Fibroblast of lung (primary cell): ENCODE results near the gene AK5.
"Not testable (repeated sequence)": the region's sequence is repeated elsewhere in the genome, so short reads cannot be mapped to it uniquely, and the experiment has no call there.

Source experiments
- EZH2 ChIP-seq: IDR thresholded peaks from 2 replicates; pipeline ENCODE4 v1.5.1; 2012; ENCODE audit warnings: low read length, control low read depth, mild to moderate bottlenecking; ENCODE audit errors: missing control alignments
- TF ChIP-seq, protein P1 (sequence below), 2 donors: IDR thresholded peaks in 1 of 2; conservative IDR thresholded peaks in 1 of 2; 1 replicate in 1 of 2; 2 replicates in 1 of 2; pipeline ENCODE4 v1.5.1; 2011 to 2012; ENCODE audit warnings: low read length in 2 of 2, control low read depth in 1 of 2, inconsistent platforms in 1 of 2, low read depth in 1 of 2, mild to moderate bottlenecking in 1 of 2

DNA sequence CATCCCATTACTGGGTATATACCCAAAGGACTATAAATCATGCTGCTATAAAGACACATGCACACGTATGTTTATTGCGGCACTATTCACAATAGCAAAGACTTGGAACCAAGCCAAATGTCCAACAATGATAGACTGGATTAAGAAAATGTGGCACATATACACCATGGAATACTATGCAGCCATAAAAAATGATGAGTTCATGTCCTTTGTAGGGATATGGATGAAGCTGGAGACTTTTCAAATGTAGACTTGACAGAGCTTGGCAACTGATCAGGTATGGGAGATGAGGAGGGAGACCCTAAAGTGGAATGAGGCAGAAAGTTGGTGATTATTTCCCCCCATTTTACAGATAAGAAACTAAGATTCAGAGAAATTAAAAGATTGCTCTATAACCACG, 230.8 kb downstream of the AK5 start:
- TF ChIP-seq, protein P1, sequence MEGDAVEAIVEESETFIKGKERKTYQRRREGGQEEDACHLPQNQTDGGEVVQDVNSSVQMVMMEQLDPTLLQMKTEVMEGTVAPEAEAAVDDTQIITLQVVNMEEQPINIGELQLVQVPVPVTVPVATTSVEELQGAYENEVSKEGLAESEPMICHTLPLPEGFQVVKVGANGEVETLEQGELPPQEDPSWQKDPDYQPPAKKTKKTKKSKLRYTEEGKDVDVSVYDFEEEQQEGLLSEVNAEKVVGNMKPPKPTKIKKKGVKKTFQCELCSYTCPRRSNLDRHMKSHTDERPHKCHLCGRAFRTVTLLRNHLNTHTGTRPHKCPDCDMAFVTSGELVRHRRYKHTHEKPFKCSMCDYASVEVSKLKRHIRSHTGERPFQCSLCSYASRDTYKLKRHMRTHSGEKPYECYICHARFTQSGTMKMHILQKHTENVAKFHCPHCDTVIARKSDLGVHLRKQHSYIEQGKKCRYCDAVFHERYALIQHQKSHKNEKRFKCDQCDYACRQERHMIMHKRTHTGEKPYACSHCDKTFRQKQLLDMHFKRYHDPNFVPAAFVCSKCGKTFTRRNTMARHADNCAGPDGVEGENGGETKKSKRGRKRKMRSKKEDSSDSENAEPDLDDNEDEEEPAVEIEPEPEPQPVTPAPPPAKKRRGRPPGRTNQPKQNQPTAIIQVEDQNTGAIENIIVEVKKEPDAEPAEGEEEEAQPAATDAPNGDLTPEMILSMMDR (conservative IDR thresholded peaks at IDR 0.05 in 1 of 2, IDR thresholded peaks at IDR 0.05 in 1 of 2; ENCODE audit: low read depth in 1 of 2, low read length in 2 of 2): not testable (repeated sequence)
- TF ChIP-seq EZH2: not testable (repeated sequence)
